PFSK-1 (cell line): ENCODE data around the gene SH2B2.

Experiments
- FOXP2 ChIP-seq: optimal IDR thresholded peaks from 2 replicates; pipeline ENCODE3; 2011; ENCODE audit warnings: borderline replicate concordance, control low read depth, inconsistent platforms; ENCODE audit not compliant: insufficient read depth; ENCODE audit errors: extremely low read length, extremely low read depth
- POLR2AphosphoS5 ChIP-seq: IDR thresholded peaks from 2 replicates; pipeline ENCODE4 v1.6.1; 2012; ENCODE audit warnings: low read depth, mild to moderate bottlenecking, control low read depth, low read length, moderate library complexity
- REST ChIP-seq, 2 experiments: IDR thresholded peaks; 2 replicates each; pipeline versions ENCODE4 v1.6.1 to v1.8.0; 2011 to 2012; ENCODE audit warnings: low read depth in 2 of 2, low read length in 2 of 2, control low read depth in 1 of 2, inconsistent platforms in 1 of 2, mild to moderate bottlenecking in 1 of 2, moderate library complexity in 1 of 2; ENCODE audit not compliant: insufficient read depth in 1 of 2
- SIN3A ChIP-seq: IDR thresholded peaks from 2 replicates; pipeline ENCODE4 v1.6.1; 2012; ENCODE audit warnings: mild to moderate bottlenecking, low read length, moderate library complexity, borderline replicate concordance; ENCODE audit not compliant: insufficient read depth
- TAF1 ChIP-seq: IDR thresholded peaks from 2 replicates; pipeline ENCODE4 v1.6.1; 2012; ENCODE audit warnings: low read length, control low read depth, borderline replicate concordance; ENCODE audit not compliant: insufficient read depth

The SH2B2 gene

GRCh38 chr7:102260856-102261255 lies 25.8 kb upstream of the SH2B2 start:
- TF ChIP-seq SIN3A (no peak), FOXP2 (no peak), TAF1 (no peak), POLR2AphosphoS5 (no peak), REST (IDR thresholded peaks at IDR 0.05; ENCODE audit: insufficient read depth in 1 of 2, low read depth in 2 of 2, low read length in 2 of 2) (no peak)

- TF ChIP-seq REST (IDR thresholded peaks at IDR 0.05; ENCODE audit: insufficient read depth in 1 of 2, low read depth in 2 of 2, low read length in 2 of 2) (no peak), POLR2AphosphoS5 (no peak)
These were observed 25.2 kb upstream of the SH2B2 start for GRCh38 chr7:102261451-102261850.

GRCh38 chr7:102262546-102262945 lies 24.1 kb upstream of the SH2B2 start:
- TF ChIP-seq FOXP2: no peak
- TF ChIP-seq REST (IDR thresholded peaks at IDR 0.05; ENCODE audit: insufficient read depth in 1 of 2, low read depth in 2 of 2, low read length in 2 of 2): no peak
- no peak for TF ChIP-seq TAF1
- TF ChIP-seq POLR2AphosphoS5: no peak
- no peak for TF ChIP-seq SIN3A

- TF ChIP-seq REST (IDR thresholded peaks at IDR 0.05; ENCODE audit: insufficient read depth in 1 of 2, low read depth in 2 of 2, low read length in 2 of 2) (no peak), FOXP2 (no peak), SIN3A (no peak), POLR2AphosphoS5 (no peak), TAF1 (no peak)
These were observed 22.2 kb upstream of the SH2B2 start for GRCh38 chr7:102264367-102264891.

GRCh38 chr7:102266541-102266940 lies 20.1 kb upstream of the SH2B2 start:
- TF ChIP-seq SIN3A (no peak), TAF1 (no peak), FOXP2 (no peak), POLR2AphosphoS5 (no peak)
